Stimulated activated CD8-positive, alpha-beta memory T cell treated with anti-CD3 and anti-CD28 coated beads, Interleukin-4, amount 100 ng/mL, for 24 hours (primary cell): Measurements from ENCODE around the gene EBF3.

Experiments used
- DNase-seq: peaks from one replicate; pipeline ENCODE4 v3.0.0-alpha.2; 2020; ENCODE audit warnings: low read depth

EBF3 gene

GRCh38 chr10:129942936-129943715 is 20.9 kb downstream of the EBF3 start:
- no peak for DNase-seq

- no peak for DNase-seq
Measured at GRCh38 chr10:129942391-129942790, 21.7 kb downstream of the EBF3 start.

GRCh38 chr10:129942019-129942277 is 22.1 kb downstream of the EBF3 start:
- no peak for DNase-seq

- no peak for DNase-seq
Measured at GRCh38 chr10:129941199-129942018, 22.7 kb downstream of the EBF3 start.

- DNase-seq: no peak
Measured at GRCh38 chr10:129940617-129941198, 23.4 kb downstream of the EBF3 start.

- no peak for DNase-seq
Measured at GRCh38 chr10:129939416-129940275, 24.4 kb downstream of the EBF3 start.

GRCh38 chr10:129938460-129938859 is 25.6 kb downstream of the EBF3 start:
- DNase-seq: no peak

- no peak for DNase-seq
Measured at GRCh38 chr10:129937351-129937751, 26.7 kb downstream of the EBF3 start.

- no peak for DNase-seq
Measured at GRCh38 chr10:129936923-129937300, 27.2 kb downstream of the EBF3 start.

GRCh38 chr10:129936266-129936922 is 27.7 kb downstream of the EBF3 start:
- DNase-seq: no peak

- DNase-seq: no peak
Measured at GRCh38 chr10:129935867-129936152, 28.3 kb downstream of the EBF3 start.

GRCh38 chr10:129935102-129935866 is 28.8 kb downstream of the EBF3 start:
- DNase-seq: no peak

- DNase-seq: no peak
Measured at GRCh38 chr10:129934196-129934925, 29.7 kb downstream of the EBF3 start.

GRCh38 chr10:129933456-129934092 is 30.5 kb downstream of the EBF3 start:
- no peak for DNase-seq

- no peak for DNase-seq
Measured at GRCh38 chr10:129932751-129933433, 31.2 kb downstream of the EBF3 start.

GRCh38 chr10:129932182-129932581 is 31.9 kb downstream of the EBF3 start:
- no peak for DNase-seq

GRCh38 chr10:129929343-129930292 is 34.5 kb downstream of the EBF3 start:
- no peak for DNase-seq
